GM12892 (cell line): ENCODE measurements around the gene GET4.

ENCODE experiments used
- POLR2A ChIP-seq: IDR thresholded peaks from 2 replicates; pipeline ENCODE4 v1.6.1; 2011; ENCODE audit warnings: low read depth, low read length, control low read depth
- POLR2AphosphoS5 ChIP-seq: IDR thresholded peaks from 2 replicates; pipeline ENCODE4 v1.6.1; 2011; ENCODE audit warnings: low read depth, low read length, control low read depth

DNA sequence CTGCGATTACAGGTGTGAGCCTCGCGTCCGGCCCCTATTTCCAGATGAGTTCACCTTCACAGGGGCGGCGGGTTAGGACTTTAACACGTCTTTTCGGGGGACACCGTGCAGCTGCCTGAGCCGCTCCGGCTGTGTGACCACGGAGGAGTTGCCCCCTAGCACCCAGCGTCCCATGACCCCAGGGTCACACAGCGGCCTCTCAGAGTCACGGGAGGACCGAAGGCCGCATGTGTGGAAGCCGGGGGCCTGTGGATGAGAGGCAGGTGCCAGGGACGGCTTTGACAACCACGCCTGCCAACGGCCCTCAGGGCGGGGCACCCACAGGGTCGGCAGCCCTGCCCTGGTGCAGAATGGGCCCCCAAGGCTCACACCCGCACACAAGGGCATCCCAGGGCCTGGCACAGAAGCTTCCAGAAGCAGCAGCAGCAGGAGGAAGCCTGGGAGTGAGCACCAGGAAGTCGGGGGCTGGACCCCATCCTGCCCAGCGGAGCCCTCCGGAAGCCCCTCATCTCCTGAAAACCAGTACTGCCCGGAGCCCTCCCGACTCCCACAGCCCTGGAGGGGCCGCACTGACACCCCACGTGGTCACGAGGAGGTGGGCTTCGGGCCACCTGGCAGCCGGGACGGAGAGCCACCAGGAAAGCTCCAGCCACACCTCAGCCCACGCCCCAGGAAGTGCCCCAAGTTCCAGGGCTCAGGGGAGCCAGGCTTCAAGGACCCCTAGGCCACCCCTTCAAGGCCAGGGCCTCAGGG is 45.4 kb downstream of the GET4 start:
- TF ChIP-seq POLR2AphosphoS5 (no peak), POLR2A (no peak)
